DND-41 (cell line): ENCODE results near the gene SIN3A.

Experiments used
- EZH2 ChIP-seq: IDR thresholded peaks from 3 replicates; pipeline ENCODE4 v1.6.1; 2012; ENCODE audit warnings: borderline replicate concordance, low read depth, mild to moderate bottlenecking, moderate library complexity, low read length, inconsistent platforms; ENCODE audit not compliant: severe bottlenecking
- TF ChIP-seq, protein P1 (sequence below): IDR thresholded peaks from 2 replicates; pipeline ENCODE4 v1.5.1; 2012; ENCODE audit warnings: borderline replicate concordance, low read length, moderate library complexity, mild to moderate bottlenecking; ENCODE audit not compliant: poor library complexity, severe bottlenecking; ENCODE audit errors: extremely low read depth

DNA sequence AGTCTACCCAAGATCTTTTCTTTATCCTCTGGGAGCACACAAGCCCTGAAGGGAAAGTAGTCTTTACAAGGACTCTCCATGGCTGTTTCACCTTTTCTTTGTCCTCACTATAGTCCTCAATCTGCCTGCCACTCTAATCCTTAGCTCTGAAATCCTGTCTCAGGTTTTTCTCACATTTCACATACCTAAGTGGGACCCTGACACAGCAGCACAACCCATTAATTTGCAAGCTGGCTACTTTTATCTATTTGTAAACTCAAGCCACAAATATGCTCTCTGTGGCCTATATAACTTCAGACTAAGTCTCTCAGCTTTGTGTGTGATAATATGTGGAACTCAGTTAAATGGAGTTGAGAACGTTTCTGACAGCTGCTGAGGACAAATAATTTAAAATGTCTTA lies 19.8 kb downstream of the SIN3A start:
- no peak for TF ChIP-seq EZH2
- TF ChIP-seq, protein P1, sequence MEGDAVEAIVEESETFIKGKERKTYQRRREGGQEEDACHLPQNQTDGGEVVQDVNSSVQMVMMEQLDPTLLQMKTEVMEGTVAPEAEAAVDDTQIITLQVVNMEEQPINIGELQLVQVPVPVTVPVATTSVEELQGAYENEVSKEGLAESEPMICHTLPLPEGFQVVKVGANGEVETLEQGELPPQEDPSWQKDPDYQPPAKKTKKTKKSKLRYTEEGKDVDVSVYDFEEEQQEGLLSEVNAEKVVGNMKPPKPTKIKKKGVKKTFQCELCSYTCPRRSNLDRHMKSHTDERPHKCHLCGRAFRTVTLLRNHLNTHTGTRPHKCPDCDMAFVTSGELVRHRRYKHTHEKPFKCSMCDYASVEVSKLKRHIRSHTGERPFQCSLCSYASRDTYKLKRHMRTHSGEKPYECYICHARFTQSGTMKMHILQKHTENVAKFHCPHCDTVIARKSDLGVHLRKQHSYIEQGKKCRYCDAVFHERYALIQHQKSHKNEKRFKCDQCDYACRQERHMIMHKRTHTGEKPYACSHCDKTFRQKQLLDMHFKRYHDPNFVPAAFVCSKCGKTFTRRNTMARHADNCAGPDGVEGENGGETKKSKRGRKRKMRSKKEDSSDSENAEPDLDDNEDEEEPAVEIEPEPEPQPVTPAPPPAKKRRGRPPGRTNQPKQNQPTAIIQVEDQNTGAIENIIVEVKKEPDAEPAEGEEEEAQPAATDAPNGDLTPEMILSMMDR: no peak
